Right kidney (tissue), 9 donors: ENCODE measurements around the gene MXRA8.
"Not testable (repeated sequence)": the region's sequence is repeated elsewhere in the genome, so short reads cannot be mapped to it uniquely, and the experiment has no call there.

ENCODE experiments used
- DNase-seq: peaks from one replicate; pipeline ENCODE4 v3.0.0-alpha.2; 2016
- long read RNA-seq, 8 donors: transcript quantifications; one replicate each; lab custom pipeline, GENCODE V29; 2026

The MXRA8 gene
- long read RNA-seq, donor 1, transcript MXRA8-201 (10 exons, 2,273 nt): major isoform, 21 of 32 reads
- long read RNA-seq, donor 1, partial matches to known transcripts: 0 of 32 reads
- long read RNA-seq, donor 1, other reads (novel, unspliced or antisense): 10 of 32 reads
- long read RNA-seq, donor 2, transcript MXRA8-201 (10 exons, 2,273 nt): major isoform, 16 of 39 reads
- long read RNA-seq, donor 2, partial matches to known transcripts: 5 of 39 reads
- long read RNA-seq, donor 2, other reads (novel, unspliced or antisense): 15 of 39 reads
- long read RNA-seq, donor 3, transcript MXRA8-201 (10 exons, 2,273 nt): major isoform, 14 of 18 reads
- long read RNA-seq, donor 3, partial matches to known transcripts: 0 of 18 reads
- long read RNA-seq, donor 3, other reads (novel, unspliced or antisense): 0 of 18 reads
- long read RNA-seq, donor 4, transcript MXRA8-201 (10 exons, 2,273 nt): major isoform, 20 of 29 reads
- long read RNA-seq, donor 4, partial matches to known transcripts: 5 of 29 reads
- long read RNA-seq, donor 4, other reads (novel, unspliced or antisense): 0 of 29 reads
- long read RNA-seq, donor 5, transcript MXRA8-201 (10 exons, 2,273 nt): major isoform, 21 of 45 reads
- long read RNA-seq, donor 5, partial matches to known transcripts: 11 of 45 reads
- long read RNA-seq, donor 5, other reads (novel, unspliced or antisense): 11 of 45 reads
- long read RNA-seq, donor 6, transcript MXRA8-201 (10 exons, 2,273 nt): major isoform, 19 of 90 reads
- long read RNA-seq, donor 6, partial matches to known transcripts: 54 of 90 reads
- long read RNA-seq, donor 6, other reads (novel, unspliced or antisense): 12 of 90 reads
- long read RNA-seq, donor 7, transcript MXRA8-207 (4 exons, 1,171 nt): minor isoform, 5 of 69 reads
- long read RNA-seq, donor 7, transcript MXRA8-201 (10 exons, 2,273 nt): major isoform, 31 of 69 reads
- long read RNA-seq, donor 7, partial matches to known transcripts: 29 of 69 reads
- long read RNA-seq, donor 7, other reads (novel, unspliced or antisense): 0 of 69 reads
- long read RNA-seq, donor 8, transcript MXRA8-201 (10 exons, 2,273 nt): major isoform, 22 of 31 reads
- long read RNA-seq, donor 8, partial matches to known transcripts: 0 of 31 reads
- long read RNA-seq, donor 8, other reads (novel, unspliced or antisense): 7 of 31 reads

DNA sequence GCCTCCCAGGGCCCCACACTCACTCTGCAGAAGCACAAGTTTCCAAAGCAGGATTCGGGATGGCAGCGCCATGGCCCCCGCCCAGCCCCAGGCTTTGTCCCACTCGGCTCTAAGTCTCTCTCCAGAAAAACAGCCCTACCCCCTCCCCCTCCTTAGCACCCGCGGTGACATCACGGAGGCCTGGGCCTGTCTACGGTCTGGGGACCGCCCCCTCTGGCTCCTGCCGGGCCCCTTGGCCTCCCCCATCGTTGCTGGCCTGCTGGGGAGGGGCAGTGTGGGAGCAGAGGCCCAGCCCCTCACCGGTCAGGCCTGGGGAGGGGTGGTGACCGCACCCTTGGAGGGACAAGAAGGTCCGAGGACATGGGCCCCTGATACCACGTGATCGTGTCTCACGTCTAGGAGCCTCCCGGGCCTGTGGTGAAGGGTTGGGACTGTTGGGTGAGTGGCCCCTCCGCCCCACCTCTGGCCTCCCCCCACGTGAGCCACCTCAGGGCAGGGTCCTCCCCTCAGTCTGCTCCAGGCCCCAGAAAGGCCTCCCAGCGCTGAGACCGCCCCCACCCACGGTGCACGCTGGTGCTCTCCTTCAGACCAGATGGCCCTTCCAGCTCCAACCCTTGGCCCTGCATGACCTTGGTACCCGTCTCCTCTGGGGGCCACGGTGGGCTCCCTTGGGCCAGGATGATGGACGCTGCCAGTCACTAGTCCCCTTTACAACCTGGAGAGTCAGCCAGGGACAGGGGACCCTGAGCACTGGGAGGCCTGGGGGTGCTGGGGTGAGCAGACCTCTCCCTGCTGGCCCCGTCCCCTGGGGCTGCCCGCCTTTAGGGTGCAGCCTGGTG lies at the start of gene MXRA8:
Gene MXRA8 (minus strand): TSS at position 123 of the 839 bp plus-strand sequence. CDS start 51 bp downstream, at position 72.
- DNase-seq: peak; percentile 71

DNA sequence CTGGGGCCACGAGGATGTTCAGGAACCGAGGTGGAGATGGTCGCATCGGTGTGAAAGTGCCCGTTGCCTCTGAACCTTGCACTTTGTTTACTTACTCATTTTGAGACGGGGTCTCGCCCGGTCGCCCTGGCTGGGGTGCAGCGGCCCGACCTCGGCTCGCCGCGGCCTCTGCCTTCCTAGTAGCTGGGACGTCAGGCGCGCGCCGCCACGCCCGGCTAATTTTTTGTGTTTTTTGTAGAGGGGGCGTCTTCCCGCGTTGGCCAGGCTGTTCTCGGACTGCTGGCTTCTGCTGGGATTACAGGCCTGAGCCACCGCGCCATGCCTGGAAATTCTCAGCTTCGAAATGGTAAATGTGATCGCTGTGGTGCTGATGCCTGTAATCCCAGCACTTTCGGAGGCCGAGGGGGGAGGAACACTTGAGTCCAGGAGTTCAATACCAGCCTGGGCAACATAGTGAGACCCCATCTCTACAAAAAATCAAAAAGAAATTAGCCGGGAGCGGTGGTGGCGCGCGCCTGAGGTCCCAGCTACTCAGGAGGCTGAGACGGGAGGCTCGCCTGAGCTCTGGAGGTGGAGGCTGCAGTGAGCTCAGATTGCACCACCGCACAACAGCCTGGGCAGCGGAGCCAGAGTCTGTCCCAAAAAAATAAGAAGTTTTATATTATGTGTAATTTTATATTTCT lies 49.4 kb upstream of the MXRA8 start:
- peak; percentile 81 for DNase-seq

- peak; percentile 84 for DNase-seq
Measured at GRCh38 chr1:1406821-1407635, 48.7 kb upstream of the MXRA8 start, which contains the start of gene MRPL20. TSS of gene MRPL20 (minus strand) at chr1:1407293. CDS start at chr1:1407217, 76 bp downstream.

DNA sequence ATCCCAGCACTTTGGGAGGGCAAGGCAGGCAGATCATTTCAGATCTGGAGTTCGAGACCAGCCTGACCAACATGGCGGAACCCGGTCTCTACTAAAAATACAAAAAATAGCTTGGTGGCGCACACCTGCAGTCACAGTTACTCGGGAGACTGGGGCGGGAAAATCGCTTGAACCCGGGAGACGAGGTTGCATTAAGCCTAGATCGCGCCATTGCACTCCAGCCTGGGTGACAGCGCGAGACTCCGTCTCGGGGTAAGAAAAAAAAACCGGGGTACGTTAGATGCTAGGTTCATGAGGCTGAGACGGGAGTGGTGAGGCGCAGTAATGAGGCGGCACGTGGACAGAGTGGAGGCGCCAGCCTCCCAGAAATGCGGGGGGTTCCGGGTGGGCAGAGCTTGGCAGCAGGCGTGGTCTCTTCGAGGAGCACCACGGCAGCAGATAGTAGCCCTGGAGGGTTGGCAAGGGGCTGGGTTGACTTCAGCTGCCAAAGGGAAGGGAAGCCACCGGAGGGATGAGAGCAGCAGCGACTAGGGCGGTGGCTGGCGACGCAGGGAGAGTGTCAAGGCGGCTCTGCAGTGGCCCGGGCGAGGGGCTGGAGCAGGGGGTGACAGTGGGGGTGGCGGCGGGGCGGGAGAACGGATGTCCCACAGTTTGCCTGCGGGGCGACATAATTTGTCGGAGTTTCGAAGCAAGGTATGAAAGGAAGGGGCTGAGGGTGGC lies 47.9 kb upstream of the MXRA8 start:
- no peak for DNase-seq

DNA sequence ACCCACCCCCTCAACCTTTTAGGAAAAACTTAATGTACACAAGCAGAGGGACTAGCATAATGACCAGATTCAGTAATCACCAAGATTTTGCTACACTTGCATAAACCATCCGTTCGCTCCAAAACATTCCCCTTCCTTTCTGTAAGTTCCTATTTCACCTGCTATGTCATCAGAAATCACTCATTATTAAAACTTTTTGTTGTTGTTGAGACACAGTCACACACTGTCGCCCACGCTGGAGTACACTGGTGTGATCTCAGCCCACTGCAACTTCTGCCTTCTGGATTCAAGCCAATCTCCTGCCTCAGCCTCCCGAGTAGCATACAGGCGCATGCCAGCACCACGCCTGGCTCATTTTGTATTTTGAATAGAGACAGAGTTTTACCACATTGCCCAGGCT lies 45.3 kb upstream of the MXRA8 start:
- no peak for DNase-seq

DNA sequence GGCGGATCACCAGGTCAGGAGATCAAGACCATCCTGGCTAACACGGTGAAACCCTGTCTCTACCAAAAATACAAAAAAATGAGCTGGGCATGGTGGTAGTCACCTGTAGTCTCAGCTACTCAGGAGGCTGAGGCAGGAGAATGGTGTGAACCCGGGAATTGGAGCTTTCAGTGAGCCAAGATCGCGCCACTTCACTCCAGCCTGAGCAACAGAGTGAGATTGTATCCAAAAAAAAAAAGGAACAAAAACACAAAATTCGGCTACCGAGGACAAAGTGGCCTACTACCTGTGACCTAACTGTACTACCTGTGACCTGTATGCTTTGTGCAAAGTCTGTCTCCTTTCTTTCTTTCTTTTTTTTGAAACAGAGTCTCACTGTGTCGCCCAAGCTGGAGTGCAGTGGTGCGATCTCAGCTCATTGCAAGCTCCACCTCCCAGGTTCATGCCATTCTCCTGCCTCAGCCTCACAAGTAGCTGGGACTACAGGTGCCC lies 44.6 kb upstream of the MXRA8 start:
- not testable (repeated sequence) for DNase-seq

DNA sequence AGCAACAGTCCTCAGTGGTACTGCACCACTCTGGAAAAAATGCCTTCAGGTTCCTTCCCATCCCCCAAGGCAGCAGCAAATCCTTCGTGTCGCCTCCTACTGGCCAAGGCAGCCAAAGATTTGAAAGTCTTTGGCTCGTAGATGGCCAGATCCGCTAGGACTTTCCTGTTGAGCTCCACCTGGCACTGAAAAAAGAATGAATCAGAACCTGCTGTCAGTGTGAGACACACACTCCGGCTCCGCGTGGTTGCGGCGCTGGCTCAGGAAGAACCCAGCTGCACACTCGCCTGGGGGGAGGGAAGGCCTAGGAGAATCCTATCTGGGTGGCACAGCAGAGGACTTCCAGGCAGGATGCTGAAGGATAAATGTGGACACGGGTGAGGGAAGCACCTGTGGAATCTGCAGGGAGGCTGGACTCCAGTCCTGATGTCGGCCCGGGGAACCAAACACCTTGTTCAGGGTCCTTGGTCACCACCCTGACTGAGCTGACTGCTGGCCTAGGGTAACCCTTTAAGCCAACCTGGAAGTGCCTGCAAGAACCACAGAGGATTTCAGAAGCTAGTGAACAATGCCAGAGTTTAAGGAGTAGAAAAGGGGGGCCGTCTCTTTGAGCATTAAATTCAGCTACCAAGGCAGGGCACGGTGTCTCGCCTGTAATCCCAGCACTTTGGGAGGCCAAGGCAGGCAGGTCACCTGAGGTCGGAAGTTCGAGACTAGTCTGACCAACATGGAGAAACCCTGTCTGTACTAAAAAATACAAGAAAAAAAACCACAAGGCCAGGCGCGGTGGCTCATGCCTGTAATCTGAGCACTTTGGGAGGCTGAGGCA lies 43.9 kb upstream of the MXRA8 start:
- no peak for DNase-seq

- no peak for DNase-seq
Measured at GRCh38 chr1:1401457-1402010, 43.2 kb upstream of the MXRA8 start.

- DNase-seq: no peak
Measured at GRCh38 chr1:1400576-1401456, 42.5 kb upstream of the MXRA8 start.

DNA sequence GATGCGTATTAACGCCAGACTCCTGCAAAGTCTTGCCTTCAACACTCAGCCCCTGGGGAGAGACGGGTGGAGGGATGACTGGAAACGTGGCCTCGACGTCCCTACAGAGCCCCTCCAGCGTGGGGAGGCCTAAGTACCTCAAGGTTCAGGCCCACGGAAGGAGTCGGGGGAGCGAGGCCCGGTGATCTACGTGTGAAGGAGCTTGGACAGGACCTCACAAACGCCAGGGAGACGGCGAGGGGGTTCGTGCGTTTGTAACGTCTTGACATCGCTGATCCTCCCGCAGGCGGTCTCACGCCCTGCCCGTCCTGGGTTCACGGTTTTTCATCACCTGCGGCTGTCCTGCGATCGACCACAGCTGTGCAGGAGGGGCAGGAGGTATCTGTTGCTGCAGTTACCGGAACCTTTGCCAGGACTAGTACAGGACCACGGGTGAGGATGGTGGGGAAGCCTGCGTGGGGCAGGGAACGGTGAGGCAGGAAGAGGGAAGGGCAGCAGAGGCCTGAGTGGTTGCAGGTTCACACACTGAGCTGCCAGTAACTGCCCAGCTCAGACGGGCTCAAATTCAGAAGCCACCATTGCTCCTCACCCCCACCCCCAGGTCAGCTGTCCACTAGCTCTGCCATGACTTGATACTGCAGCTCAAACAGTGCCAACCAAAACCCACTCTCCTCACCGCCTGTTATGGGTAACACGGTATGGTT lies 41.7 kb upstream of the MXRA8 start:
- DNase-seq: no peak

GRCh38 chr1:1399187-1399871 lies 41.0 kb upstream of the MXRA8 start, which contains the start of gene CCNL2:
TSS of gene CCNL2 (minus strand) at chr1:1399335. CDS start at chr1:1399306, 29 bp downstream.
- peak; percentile 95 for DNase-seq

DNA sequence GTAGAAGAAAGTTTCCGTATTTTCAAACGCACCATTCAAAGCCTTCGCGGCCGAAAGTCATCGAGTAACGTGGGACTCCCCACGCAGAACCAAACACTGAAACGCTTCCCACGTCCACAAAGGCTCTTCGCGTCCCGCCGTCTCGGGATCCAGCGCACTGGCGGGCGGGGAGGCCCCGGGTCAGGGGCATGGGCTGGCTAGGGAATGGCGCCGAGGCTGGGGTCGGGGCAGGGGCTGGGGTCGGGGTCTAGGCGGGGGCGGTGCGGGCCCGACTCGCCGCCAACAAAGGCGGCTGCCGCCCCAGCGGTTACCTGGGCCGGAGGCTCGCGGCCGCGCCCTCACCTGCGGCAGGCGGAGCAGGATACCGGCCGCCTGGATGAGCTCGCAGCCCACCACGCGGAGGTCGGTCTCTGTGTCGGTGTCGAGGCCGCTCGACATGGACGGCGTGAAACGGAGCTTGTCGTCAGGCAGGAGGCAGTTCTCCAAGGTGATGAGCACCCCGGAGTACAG lies 40.4 kb upstream of the MXRA8 start:
- DNase-seq: no peak

- no peak for DNase-seq
Measured at GRCh38 chr1:1397839-1398523, 39.6 kb upstream of the MXRA8 start.

GRCh38 chr1:1395166-1395565 lies 36.8 kb upstream of the MXRA8 start:
- no peak for DNase-seq

DNA sequence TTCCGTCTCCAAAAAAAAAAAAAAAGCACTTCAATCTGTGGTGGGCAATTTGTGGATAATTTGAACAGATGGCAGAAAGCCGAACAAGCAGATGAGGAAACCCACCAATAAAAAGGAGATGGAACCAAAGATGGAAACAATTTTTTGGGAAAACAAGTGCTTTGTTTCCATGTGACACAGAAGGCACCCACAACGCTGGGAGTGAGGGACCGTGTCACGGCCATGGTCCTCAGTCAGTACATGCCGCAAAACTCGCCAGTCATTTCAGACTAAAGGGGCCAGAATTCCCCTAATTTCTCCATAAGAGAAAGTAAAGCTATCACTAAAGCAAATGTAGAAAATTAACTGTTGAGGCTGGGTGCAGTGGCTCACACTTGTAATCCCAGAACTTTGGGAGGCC lies 35.8 kb upstream of the MXRA8 start:
- DNase-seq: no peak
